ENCODE measurements around the gene NLRP3. TPM values are rescaled to one million over a fixed set of nuclear protein-coding genes. Genes with fewer than 3 reads are reported as not detected.

The NLRP3 gene
- total RNA-seq, 1 experiment from 2014 or later = 0.26 TPM

GRCh38 chr1:247434005-247434404, 18.0 kb downstream of the NLRP3 start:
- H3K4me1 Mint-ChIP-seq (ENCODE audit: low read depth, unreplicated experiment) = no peaks in the 10 kb centered on the region

GRCh38 chr1:247435030-247435758, 19.2 kb downstream of the NLRP3 start:
- H3K4me1 Mint-ChIP-seq (ENCODE audit: low read depth, unreplicated experiment) = no peaks in the 10 kb centered on the region
- no peak for TF ChIP-seq CTCF (IDR thresholded peaks at IDR 0.05; ENCODE audit: unreplicated experiment)
- no peak overlapping the region for H3K4me3 Mint-ChIP-seq (ENCODE audit: low read depth, unreplicated experiment)
- H3K36me3 Mint-ChIP-seq (ENCODE audit: insufficient read depth, unreplicated experiment) = no peaks in the 10 kb centered on the region
- no TSS peak for BruUV-seq (replicated peaks)
- CTCF ChIA-PET = interaction anchor here (1.0 kb wide), 1 partner anchor 24 kb away, joined by 3 read pairs; no protein-coding TSS in a partner anchor
- no peak for DNase-seq
- no peaks in the 10 kb centered on the region for H3K27me3 Mint-ChIP-seq (ENCODE audit: unreplicated experiment)
- peaks cover 13% of the 10 kb centered on the region for H3K9me3 Mint-ChIP-seq (ENCODE audit: low read depth, unreplicated experiment)
- intact Hi-C loops (cut with micrococcal nuclease; ENCODE audit: unreplicated experiment) = no loop called here
- no peak overlapping the region for H3K27ac Mint-ChIP-seq (ENCODE audit: unreplicated experiment)

More at GRCh38 chr1:247434005-247434404, 18.0 kb downstream of the NLRP3 start:
- intact Hi-C loops (cut with micrococcal nuclease; ENCODE audit: unreplicated experiment) = no loop called here
- Mint-ChIP-seq H3K9me3 (ENCODE audit: low read depth, unreplicated experiment) (peaks cover 13% of the 10 kb centered on the region), H3K36me3 (ENCODE audit: insufficient read depth, unreplicated experiment) (no peaks in the 10 kb centered on the region), H3K27me3 (ENCODE audit: unreplicated experiment) (no peaks in the 10 kb centered on the region), H3K4me3 (ENCODE audit: low read depth, unreplicated experiment) (no peak overlapping the region), H3K27ac (ENCODE audit: unreplicated experiment) (no peak overlapping the region)
- TF ChIP-seq CTCF (IDR thresholded peaks at IDR 0.05; ENCODE audit: unreplicated experiment) = no peak
- CTCF ChIA-PET = no interaction called here
- no TSS peak for BruUV-seq (replicated peaks)
- DNase-seq = no peak

GRCh38 chr1:247435759-247436147, 19.8 kb downstream of the NLRP3 start:
- H3K4me3 Mint-ChIP-seq (ENCODE audit: low read depth, unreplicated experiment) = no peak overlapping the region
- H3K27ac Mint-ChIP-seq (ENCODE audit: unreplicated experiment) = no peak overlapping the region
- intact Hi-C loops (cut with micrococcal nuclease; ENCODE audit: unreplicated experiment) = no loop called here

More at GRCh38 chr1:247435759-247436147, 19.8 kb downstream of the NLRP3 start:
- no peaks in the 10 kb centered on the region for H3K27me3 Mint-ChIP-seq (ENCODE audit: unreplicated experiment)
- no peaks in the 10 kb centered on the region for H3K36me3 Mint-ChIP-seq (ENCODE audit: insufficient read depth, unreplicated experiment)
- no peaks in the 10 kb centered on the region for H3K4me1 Mint-ChIP-seq (ENCODE audit: low read depth, unreplicated experiment)
- no peak for DNase-seq
- peaks cover 13% of the 10 kb centered on the region for H3K9me3 Mint-ChIP-seq (ENCODE audit: low read depth, unreplicated experiment)
- no peak for TF ChIP-seq CTCF (IDR thresholded peaks at IDR 0.05; ENCODE audit: unreplicated experiment)
- BruUV-seq (replicated peaks) = no TSS peak
- CTCF ChIA-PET = interaction anchor here (1.0 kb wide), 1 partner anchor 24 kb away, joined by 3 read pairs; no protein-coding TSS in a partner anchor

All from Calu3 (cell line).